ENCODE data around the gene PWP2. TPM values are rescaled to one million over a fixed set of nuclear protein-coding genes. Genes with fewer than 3 reads are reported as not detected.
"Not testable (repeated sequence)": the region's sequence is repeated elsewhere in the genome, so short reads cannot be mapped to it uniquely, and the experiment has no call there.

PWP2 gene
- total and polyA plus RNA-seq, 2 of the 4 experiments (the other 2 are of a cell fraction) = 2.4 to 7.0 TPM

GRCh38 chr21:44159349-44160297 is 52.4 kb downstream of the PWP2 start:
- H3K18ac ChIP-seq (ENCODE audit: low read depth, low read length); H4K91ac ChIP-seq (ENCODE audit: insufficient read depth, low read depth, low read length); CTCF ChIA-PET; H3K4ac ChIP-seq (ENCODE audit: low read depth, low read length); H3K56ac ChIP-seq (ENCODE audit: extremely low read depth, insufficient read depth, low read length); H2BK20ac ChIP-seq (ENCODE audit: low read depth, low read length); H3K4me3 ChIP-seq (ENCODE audit: insufficient read depth, low read depth, low read length); ATAC-seq (ENCODE audit: low read depth); H2BK15ac ChIP-seq (ENCODE audit: low read depth, low read length); H3K27me3 ChIP-seq (ENCODE audit: control insufficient read depth, insufficient read depth, low read length); H3K9me1 ChIP-seq (ENCODE audit: insufficient read depth, low read length); H4K5ac ChIP-seq (ENCODE audit: low read depth, low read length); H2AK9ac ChIP-seq (replicated peaks; ENCODE audit: low read depth, low read length, poor library complexity); POLR2A ChIA-PET (ENCODE audit: unreplicated experiment); H4K20me1 ChIP-seq (ENCODE audit: insufficient read depth, low read length); H3K36me3 ChIP-seq (ENCODE audit: control insufficient read depth, insufficient read depth, low read length); H3K27ac ChIP-seq (ENCODE audit: insufficient read depth, low read length); H3K9me3 ChIP-seq (ENCODE audit: control insufficient read depth, insufficient read depth, low read length); H3K79me1 ChIP-seq (ENCODE audit: low read depth in 1 of 2, low read length in 2 of 2); H2BK5ac ChIP-seq (ENCODE audit: low read depth, low read length, poor library complexity, severe bottlenecking); H3K4me1 ChIP-seq (ENCODE audit: control insufficient read depth, insufficient read depth, low read length); H4K8ac ChIP-seq (ENCODE audit: low read depth in 2 of 2, low read length in 2 of 2); dilution Hi-C loops (cut with HindIII; ENCODE audit: low sequenced_read_pairs, unreplicated experiment); intact Hi-C loops (cut with micrococcal nuclease); H2AFZ ChIP-seq (replicated peaks; ENCODE audit: low read length, poor library complexity); BruUV-seq (replicated peaks); H2AK5ac ChIP-seq (ENCODE audit: low read depth, low read length); DNase-seq; H3K9ac ChIP-seq (ENCODE audit: low read depth, low read length); H3K23ac ChIP-seq (ENCODE audit: low read depth, low read length); H3K4me2 ChIP-seq (ENCODE audit: low read depth, low read length); H3K14ac ChIP-seq (replicated peaks; ENCODE audit: low read depth, low read length); in situ Hi-C loops (cut with MboI; ENCODE audit: low sequenced_read_pairs); H2BK120ac ChIP-seq (ENCODE audit: low read depth, low read length): not testable (repeated sequence)
- no CpG with 5 or more reads among the region's 30 CpGs for WGBS, 2 experiments (ENCODE audit: extremely low coverage in 2 of 2, insufficient read length in 1 of 2)

DNA sequence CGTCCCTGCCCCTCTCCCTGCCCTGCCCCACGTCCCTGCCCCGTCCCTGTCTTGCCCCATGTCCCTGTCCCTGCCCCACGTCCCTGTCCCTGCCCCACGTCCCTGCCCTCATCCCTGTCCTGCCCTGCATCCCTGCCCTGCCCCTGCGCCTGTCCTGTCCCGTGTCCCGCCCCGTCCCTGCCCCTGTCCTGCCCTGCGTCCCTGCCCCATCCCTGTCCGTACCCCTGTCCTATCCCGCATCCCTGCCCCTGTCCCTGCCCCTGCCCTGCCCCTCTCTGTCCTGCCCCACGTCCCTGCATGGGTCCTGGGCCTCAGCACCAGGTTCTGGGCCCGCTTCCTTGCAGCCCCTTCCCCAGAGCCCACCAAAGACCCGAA is 53.1 kb downstream of the PWP2 start:
- H3K9me1 ChIP-seq (ENCODE audit: insufficient read depth, low read length); H2BK5ac ChIP-seq (ENCODE audit: low read depth, low read length, poor library complexity, severe bottlenecking); H2AK5ac ChIP-seq (ENCODE audit: low read depth, low read length); dilution Hi-C loops (cut with HindIII; ENCODE audit: low sequenced_read_pairs, unreplicated experiment); DNase-seq; H3K27me3 ChIP-seq (ENCODE audit: control insufficient read depth, insufficient read depth, low read length); H2BK20ac ChIP-seq (ENCODE audit: low read depth, low read length); H2AFZ ChIP-seq (replicated peaks; ENCODE audit: low read length, poor library complexity); H3K4ac ChIP-seq (ENCODE audit: low read depth, low read length); H4K20me1 ChIP-seq (ENCODE audit: insufficient read depth, low read length); H4K91ac ChIP-seq (ENCODE audit: insufficient read depth, low read depth, low read length); H3K4me2 ChIP-seq (ENCODE audit: low read depth, low read length); in situ Hi-C loops (cut with MboI; ENCODE audit: low sequenced_read_pairs); POLR2A ChIA-PET (ENCODE audit: unreplicated experiment); CTCF ChIA-PET; H3K4me3 ChIP-seq (ENCODE audit: insufficient read depth, low read depth, low read length); H3K27ac ChIP-seq (ENCODE audit: insufficient read depth, low read length); H3K9me3 ChIP-seq (ENCODE audit: control insufficient read depth, insufficient read depth, low read length); intact Hi-C loops (cut with micrococcal nuclease); H3K18ac ChIP-seq (ENCODE audit: low read depth, low read length); H3K4me1 ChIP-seq (ENCODE audit: control insufficient read depth, insufficient read depth, low read length); H2BK15ac ChIP-seq (ENCODE audit: low read depth, low read length); H2BK120ac ChIP-seq (ENCODE audit: low read depth, low read length); H4K5ac ChIP-seq (ENCODE audit: low read depth, low read length); ATAC-seq (ENCODE audit: low read depth); H3K9ac ChIP-seq (ENCODE audit: low read depth, low read length); H4K8ac ChIP-seq (ENCODE audit: low read depth in 2 of 2, low read length in 2 of 2); H3K23ac ChIP-seq (ENCODE audit: low read depth, low read length); H2AK9ac ChIP-seq (replicated peaks; ENCODE audit: low read depth, low read length, poor library complexity); BruUV-seq (replicated peaks); H3K56ac ChIP-seq (ENCODE audit: extremely low read depth, insufficient read depth, low read length); H3K79me1 ChIP-seq (ENCODE audit: low read depth in 1 of 2, low read length in 2 of 2); H3K14ac ChIP-seq (replicated peaks; ENCODE audit: low read depth, low read length); H3K36me3 ChIP-seq (ENCODE audit: control insufficient read depth, insufficient read depth, low read length): not testable (repeated sequence)
- no CpG with 5 or more reads among the region's 15 CpGs for WGBS, 2 experiments (ENCODE audit: extremely low coverage in 2 of 2, insufficient read length in 1 of 2)

Measured in IMR-90 (cell line).